Neuronal stem cell (in vitro differentiated cells): ENCODE data around the gene EML1.

Source experiments
- DNase-seq: peaks from one replicate; pipeline ENCODE4 v3.0.0-alpha.2; 2013; ENCODE audit warnings: low spot score
- H2AFZ ChIP-seq: one replicate; pipeline ENCODE4 v1.6.1; 2013; ENCODE audit warnings: mild to moderate bottlenecking, low read length, inconsistent platforms
- H2AK5ac ChIP-seq: 2 replicates; pipeline ENCODE4 v1.6.1; 2013; ENCODE audit warnings: low read depth, mild to moderate bottlenecking, inconsistent platforms, low read length, moderate library complexity, mixed read lengths
- H2BK120ac ChIP-seq: 2 replicates; pipeline ENCODE4 v1.6.1; 2013; ENCODE audit warnings: low read depth, mild to moderate bottlenecking, inconsistent platforms, low read length, moderate library complexity, mixed read lengths
- H2BK12ac ChIP-seq: one replicate; pipeline ENCODE4 v1.6.1; 2013; ENCODE audit warnings: low read length, inconsistent platforms
- H2BK15ac ChIP-seq: 2 replicates; pipeline ENCODE4 v1.6.1; 2013; ENCODE audit warnings: mild to moderate bottlenecking, low read length, inconsistent platforms, mixed read lengths
- H2BK5ac ChIP-seq: one replicate; pipeline ENCODE4 v1.6.1; 2013; ENCODE audit warnings: inconsistent platforms, mild to moderate bottlenecking, low read length, moderate library complexity
- H3K14ac ChIP-seq: one replicate; pipeline ENCODE4 v1.6.1; 2013; ENCODE audit warnings: low read length, inconsistent platforms
- H3K18ac ChIP-seq: 2 replicates; pipeline ENCODE4 v1.6.1; 2013; ENCODE audit warnings: low read length, inconsistent platforms
- H3K23ac ChIP-seq: 2 replicates; pipeline ENCODE4 v1.6.1; 2013; ENCODE audit warnings: low read depth, mild to moderate bottlenecking, mixed read lengths, low read length, inconsistent platforms; ENCODE audit not compliant: poor library complexity
- H3K27ac ChIP-seq: replicated peaks from 3 replicates; pipeline ENCODE4 v1.5.1; 2013; ENCODE audit warnings: low read length, inconsistent platforms
- H3K27me3 ChIP-seq, 3 experiments: 2 replicates each; pipeline ENCODE4 v1.6.1; 2013; ENCODE audit warnings: low read length in 3 of 3, mild to moderate bottlenecking in 2 of 3, inconsistent platforms in 1 of 3, low read depth in 1 of 3, mixed read lengths in 1 of 3, moderate library complexity in 1 of 3; ENCODE audit not compliant: control insufficient read depth in 3 of 3, insufficient read depth in 3 of 3
- H3K36me3 ChIP-seq, 2 donors: replicated peaks in 1 of 2; 2 replicates each; pipeline ENCODE4 v1.6.1; 2013; ENCODE audit warnings: low read length in 2 of 2; ENCODE audit not compliant: control insufficient read depth in 2 of 2, insufficient read depth in 2 of 2
- H3K4ac ChIP-seq: 2 replicates; pipeline ENCODE4 v1.6.1; 2013; ENCODE audit warnings: inconsistent platforms, mild to moderate bottlenecking, low read length, moderate library complexity
- H3K4me1 ChIP-seq, 2 donors: 1 replicate in 1 of 2; 2 replicates in 1 of 2; pipeline ENCODE4 v1.6.1; 2013; ENCODE audit warnings: low read length in 2 of 2, low read depth in 1 of 2; ENCODE audit not compliant: control insufficient read depth in 2 of 2, insufficient read depth in 1 of 2
- H3K4me2 ChIP-seq: one replicate; pipeline ENCODE4 v1.6.1; 2013; ENCODE audit warnings: mild to moderate bottlenecking, low read length, inconsistent platforms; ENCODE audit not compliant: insufficient read depth, poor library complexity, severe bottlenecking
- H3K4me3 ChIP-seq, 2 donors: 2 replicates each; pipeline ENCODE4 v1.5.1; 2013; ENCODE audit warnings: low read length in 2 of 2, mild to moderate bottlenecking in 2 of 2, inconsistent platforms in 1 of 2, moderate library complexity in 1 of 2
- H3K79me1 ChIP-seq: one replicate; pipeline ENCODE4 v1.6.1; 2013; ENCODE audit warnings: low read depth, mild to moderate bottlenecking, inconsistent platforms, low read length, moderate library complexity
- H3K9ac ChIP-seq: one replicate; pipeline ENCODE4 v1.6.1; 2013; ENCODE audit warnings: mild to moderate bottlenecking, low read depth, low read length, inconsistent platforms; ENCODE audit not compliant: poor library complexity
- H3K9me3 ChIP-seq, 2 donors: replicated peaks in 1 of 2; 2 replicates each; pipeline versions ENCODE3 to v1.6.1; 2013; ENCODE audit warnings: low read length in 2 of 2, mild to moderate bottlenecking in 2 of 2, inconsistent platforms in 1 of 2, low read depth in 1 of 2, mixed read lengths in 1 of 2, moderate library complexity in 1 of 2; ENCODE audit not compliant: control insufficient read depth in 2 of 2, insufficient read depth in 1 of 2
- H4K8ac ChIP-seq: one replicate; pipeline ENCODE4 v1.6.1; 2013; ENCODE audit warnings: low read depth, mild to moderate bottlenecking, inconsistent platforms, low read length, moderate library complexity
- H4K91ac ChIP-seq: one replicate; pipeline ENCODE4 v1.6.1; 2013; ENCODE audit warnings: low read length, low read depth, mild to moderate bottlenecking, inconsistent platforms; ENCODE audit not compliant: poor library complexity
- WGBS, 2 donors: extraction: QIAGEN DNeasy Blood & Tissue Kit; methylation state at CpG; one replicate each; pipeline ENCODE4 v1.1.7; 2013; ENCODE audit warnings: missing lambda C conversion rate in 2 of 2, mixed read lengths in 1 of 2; ENCODE audit not compliant: insufficient read length in 2 of 2, insufficient replicate concordance in 1 of 2; ENCODE audit errors: extremely low coverage in 2 of 2; 5-methylcytosine and 5-hydroxymethylcytosine counted together

EML1 gene

DNA sequence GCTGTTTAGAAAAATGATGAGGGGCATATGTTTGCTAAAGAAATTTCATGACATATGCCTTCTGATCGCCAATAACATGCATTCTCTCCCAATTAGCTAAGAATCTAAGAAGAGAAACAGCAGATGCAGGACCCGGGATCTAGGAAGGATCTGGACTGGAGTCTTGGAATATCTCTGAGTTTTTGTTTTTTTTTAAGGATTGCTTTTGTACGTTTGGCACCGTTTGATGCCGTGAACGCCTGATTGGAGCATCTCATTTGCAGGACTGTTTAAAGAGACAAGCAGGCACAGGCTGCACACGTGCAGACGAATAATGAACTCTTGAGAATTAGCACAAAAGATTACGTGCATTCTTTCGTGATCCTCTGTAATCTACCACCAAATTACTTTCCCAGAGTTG, 13.6 kb downstream of the EML1 start:
- Histone ChIP-seq H4K8ac (no peak overlapping the region), H3K14ac (no peak overlapping the region), H3K27ac (no peak overlapping the region), H3K18ac (no peak overlapping the region), H3K4me1 (peaks cover 12 to 22% of the 10 kb centered on the region in 2 donors), H2BK12ac (no peak overlapping the region), H2BK120ac (no peak overlapping the region), H3K79me1 (no peaks in the 10 kb centered on the region), H3K4me2 (no peak overlapping the region), H2BK15ac (no peak overlapping the region), H2AFZ (no peak overlapping the region), H4K91ac (no peak overlapping the region), H3K9me3 (no peaks in the 10 kb centered on the region), H3K4me3 (no peak overlapping the region), H3K4ac (no peak overlapping the region), H2AK5ac (no peak overlapping the region), H3K27me3 (no peaks in the 10 kb centered on the region), H3K23ac (no peak overlapping the region), H2BK5ac (no peak overlapping the region), H3K36me3 (no peaks in the 10 kb centered on the region), H3K9ac (no peak overlapping the region)
- WGBS, 2 donors: no CpG with 5 or more reads among the region's 10 CpGs
- no peak for DNase-seq

DNA sequence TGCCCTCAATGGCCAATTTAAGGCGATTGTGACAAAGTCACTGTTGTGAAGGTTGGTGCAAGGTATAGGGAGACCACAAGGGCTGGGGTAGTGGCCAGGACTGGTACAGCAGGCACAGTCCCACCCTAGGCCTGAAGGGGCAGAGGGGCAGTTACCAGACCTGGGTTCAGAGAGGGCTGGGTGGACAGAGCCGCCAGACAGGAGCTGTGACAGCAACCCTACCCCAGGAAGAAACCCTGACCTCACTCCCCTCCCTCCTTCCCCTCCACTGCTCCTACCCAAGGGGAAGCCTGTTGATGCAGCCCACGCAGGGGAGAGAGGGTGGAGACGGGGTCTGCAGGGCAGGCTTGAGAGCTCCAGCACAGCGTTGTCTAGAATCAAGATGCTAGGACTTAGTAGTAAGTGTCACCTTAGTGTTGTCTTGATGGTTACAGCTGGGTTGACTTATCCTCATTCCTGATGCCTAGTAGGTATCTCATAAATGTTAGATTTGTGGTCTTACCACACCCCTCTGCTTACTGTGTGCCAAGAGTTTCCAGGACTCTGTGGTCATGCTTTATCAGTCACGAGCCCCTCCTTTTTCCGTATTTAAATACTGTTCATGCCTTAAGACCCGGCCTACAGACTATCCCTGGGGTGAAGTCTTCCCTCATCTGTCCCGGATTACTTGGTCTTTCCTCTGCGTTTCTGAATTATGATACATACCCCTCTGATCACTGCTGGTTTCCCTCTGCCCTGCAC, 14.4 kb downstream of the EML1 start:
- no peak overlapping the region for H3K23ac ChIP-seq
- no peak overlapping the region for H3K27ac ChIP-seq
- H3K4me2 ChIP-seq: no peak overlapping the region
- no peak overlapping the region for H2BK5ac ChIP-seq
- no peak overlapping the region for H3K18ac ChIP-seq
- no peak overlapping the region for H2BK120ac ChIP-seq
- H3K9me3 ChIP-seq: no peaks in the 10 kb centered on the region
- H3K36me3 ChIP-seq: no peaks in the 10 kb centered on the region
- no peak overlapping the region for H3K4ac ChIP-seq
- H4K8ac ChIP-seq: no peak overlapping the region
- no peak for DNase-seq
- H3K4me3 ChIP-seq: no peak overlapping the region
- no peaks in the 10 kb centered on the region for H3K79me1 ChIP-seq
- H2AK5ac ChIP-seq: no peak overlapping the region
- no peak overlapping the region for H4K91ac ChIP-seq
- no peaks in the 10 kb centered on the region for H3K27me3 ChIP-seq
- H3K4me1 ChIP-seq: peaks cover 16 to 26% of the 10 kb centered on the region in 2 donors
- no peak overlapping the region for H2AFZ ChIP-seq
- no CpG with 5 or more reads among the region's 10 CpGs for WGBS, 2 donors
- no peak overlapping the region for H2BK12ac ChIP-seq
- H2BK15ac ChIP-seq: no peak overlapping the region
- no peak overlapping the region for H3K14ac ChIP-seq
- no peak overlapping the region for H3K9ac ChIP-seq

DNA sequence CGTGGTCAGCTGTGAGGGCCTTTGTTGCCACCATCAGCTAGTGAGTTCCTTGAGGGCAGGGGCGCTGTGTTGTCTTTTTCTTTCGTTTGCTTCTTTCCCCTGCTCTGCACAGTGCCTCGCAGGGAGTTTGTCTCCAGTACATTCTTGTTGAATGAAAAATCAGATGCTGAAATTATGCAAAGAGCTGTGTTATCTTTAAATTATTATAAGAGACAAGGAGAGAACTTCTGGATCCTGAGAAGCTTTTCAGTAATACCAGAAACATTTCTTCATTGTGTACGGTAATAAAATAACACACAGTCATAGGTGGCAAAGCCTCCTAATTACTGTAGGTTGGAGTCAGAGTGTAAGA, 14.9 kb downstream of the EML1 start:
- no peak overlapping the region for H3K9ac ChIP-seq
- no peak overlapping the region for H3K4me2 ChIP-seq
- no peak overlapping the region for H3K4me3 ChIP-seq
- no peak overlapping the region for H3K18ac ChIP-seq
- H2BK12ac ChIP-seq: no peak overlapping the region
- H3K36me3 ChIP-seq: no peaks in the 10 kb centered on the region
- H3K27me3 ChIP-seq: no peaks in the 10 kb centered on the region
- no peak overlapping the region for H3K23ac ChIP-seq
- H3K4ac ChIP-seq: no peak overlapping the region
- no peaks in the 10 kb centered on the region for H3K9me3 ChIP-seq
- H2BK15ac ChIP-seq: no peak overlapping the region
- no peak overlapping the region for H2AFZ ChIP-seq
- no peak overlapping the region for H2AK5ac ChIP-seq
- no peak overlapping the region for H2BK5ac ChIP-seq
- WGBS, 2 donors: no CpG with 5 or more reads among the region's 5 CpGs
- no peak overlapping the region for H4K8ac ChIP-seq
- H2BK120ac ChIP-seq: no peak overlapping the region
- H3K4me1 ChIP-seq: peaks cover 20 to 25% of the 10 kb centered on the region in 2 donors
- DNase-seq: no peak
- no peak overlapping the region for H3K14ac ChIP-seq
- H4K91ac ChIP-seq: no peak overlapping the region
- no peak overlapping the region for H3K27ac ChIP-seq
- no peaks in the 10 kb centered on the region for H3K79me1 ChIP-seq

DNA sequence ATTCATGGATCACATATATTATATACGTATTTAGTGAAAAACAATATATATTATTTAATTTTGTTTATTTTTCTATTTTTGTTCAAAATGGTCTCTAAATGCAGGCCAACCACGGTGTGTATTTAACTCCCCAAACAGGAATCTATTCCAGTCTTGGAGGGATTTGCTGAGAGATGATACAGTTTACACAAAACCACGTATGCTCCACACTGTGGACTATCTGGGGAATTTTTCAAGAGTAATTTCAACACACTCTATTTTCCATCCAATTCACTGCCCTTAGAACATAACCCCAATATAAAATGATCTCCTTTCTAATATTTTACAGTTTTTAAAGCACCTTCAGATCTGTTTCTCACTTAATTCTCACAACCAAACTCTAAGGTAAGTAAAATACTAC, 15.3 kb downstream of the EML1 start:
- Histone ChIP-seq H3K36me3 (no peaks in the 10 kb centered on the region), H3K18ac (no peak overlapping the region), H3K9ac (no peak overlapping the region), H3K27me3 (no peaks in the 10 kb centered on the region), H3K27ac (no peak overlapping the region), H4K91ac (no peak overlapping the region), H2BK12ac (no peak overlapping the region), H3K79me1 (no peaks in the 10 kb centered on the region), H2BK15ac (no peak overlapping the region), H2AK5ac (no peak overlapping the region), H2AFZ (no peak overlapping the region), H3K9me3 (no peaks in the 10 kb centered on the region), H2BK5ac (no peak overlapping the region), H3K4me2 (no peak overlapping the region), H3K4me3 (no peak overlapping the region), H3K23ac (no peak overlapping the region), H4K8ac (no peak overlapping the region), H3K4me1 (peaks cover 18 to 23% of the 10 kb centered on the region in 2 donors), H3K4ac (no peak overlapping the region), H2BK120ac (no peak overlapping the region), H3K14ac (no peak overlapping the region)
- no peak for DNase-seq
- no CpG with 5 or more reads among the region's 3 CpGs for WGBS, 2 donors
